Loucy (cell line): ENCODE results near the gene POLR2B.

Experiments used
- H2AFZ ChIP-seq: fragments of 200-600 bp; sonication (generic); 2 replicates; pipeline ENCODE4 v1.6.0; 2016; ENCODE audit warnings: antibody characterized with exemption, mild to moderate bottlenecking, low read length, moderate library complexity
- H3F3A ChIP-seq: fragments of 200-600 bp; 2 replicates; pipeline ENCODE4 v1.6.0; 2016; ENCODE audit warnings: antibody characterized with exemption, low read depth, mild to moderate bottlenecking
- H3K27me3 ChIP-seq: fragments of 200-600 bp; sonication (generic); 2 replicates; pipeline ENCODE4 v1.6.1; 2014; ENCODE audit warnings: low read length, mild to moderate bottlenecking; ENCODE audit not compliant: insufficient read depth, poor library complexity, severe bottlenecking
- H3K36me3 ChIP-seq: fragments of 200-600 bp; sonication (generic); 2 replicates; pipeline ENCODE4 v1.6.1; 2016; ENCODE audit warnings: low read length; ENCODE audit not compliant: insufficient read depth
- H3K4me1 ChIP-seq: fragments of 200-600 bp; sonication (generic); 2 replicates; pipeline ENCODE4 v1.5.1; 2014; ENCODE audit warnings: low read length, mild to moderate bottlenecking; ENCODE audit not compliant: insufficient read depth, poor library complexity, severe bottlenecking
- H3K4me2 ChIP-seq: fragments of 200-600 bp; sonication (generic); 2 replicates; pipeline ENCODE4 v1.6.0; 2014; ENCODE audit warnings: antibody characterized with exemption, low read length, low read depth, mild to moderate bottlenecking; ENCODE audit not compliant: poor library complexity, severe bottlenecking
- H3K4me3 ChIP-seq: fragments of 200-600 bp; sonication (generic); 2 replicates; pipeline ENCODE4 v1.5.1; 2014; ENCODE audit warnings: low read length, mild to moderate bottlenecking, mixed read lengths; ENCODE audit not compliant: poor library complexity, severe bottlenecking
- H3K79me2 ChIP-seq: fragments of 200-600 bp; sonication (generic); 2 replicates; pipeline ENCODE4 v1.6.1; 2014; ENCODE audit warnings: low read length; ENCODE audit not compliant: insufficient read depth
- H3K9ac ChIP-seq: fragments of 200-600 bp; sonication (generic); 2 replicates; pipeline ENCODE4 v1.6.0; 2014; ENCODE audit warnings: mild to moderate bottlenecking, low read depth, low read length, moderate library complexity; ENCODE audit not compliant: poor library complexity, severe bottlenecking
- H3K9me2 ChIP-seq: fragments of 200-600 bp; sonication (generic); replicated peaks from 2 replicates; pipeline ENCODE4 v1.6.1; 2016; ENCODE audit warnings: low read depth, low read length, mixed read lengths
- H3K9me3 ChIP-seq: fragments of 200-600 bp; sonication (generic); 2 replicates; pipeline ENCODE4 v1.6.1; 2014; ENCODE audit warnings: mild to moderate bottlenecking, antibody characterized with exemption, low read length, low read depth; ENCODE audit not compliant: insufficient read depth
- H4K20me1 ChIP-seq: fragments of 200-600 bp; sonication (generic); 2 replicates; pipeline ENCODE4 v1.6.0; 2014; ENCODE audit warnings: antibody characterized with exemption, low read length, mild to moderate bottlenecking; ENCODE audit not compliant: insufficient read depth, poor library complexity, severe bottlenecking
- EZH2phosphoT487 ChIP-seq: fragments of 200-600 bp; IDR thresholded peaks from 2 replicates; pipeline ENCODE4 v1.6.1; 2018; ENCODE audit warnings: antibody characterized with exemption, mild to moderate bottlenecking, moderate library complexity, borderline replicate concordance
- TF ChIP-seq, protein P1 (sequence below): fragments of 200-600 bp; sonication (generic); conservative IDR thresholded peaks from 2 replicates; pipeline ENCODE4 v1.5.1; 2014; ENCODE audit warnings: mild to moderate bottlenecking, antibody characterized with exemption, low read length

POLR2B gene

DNA sequence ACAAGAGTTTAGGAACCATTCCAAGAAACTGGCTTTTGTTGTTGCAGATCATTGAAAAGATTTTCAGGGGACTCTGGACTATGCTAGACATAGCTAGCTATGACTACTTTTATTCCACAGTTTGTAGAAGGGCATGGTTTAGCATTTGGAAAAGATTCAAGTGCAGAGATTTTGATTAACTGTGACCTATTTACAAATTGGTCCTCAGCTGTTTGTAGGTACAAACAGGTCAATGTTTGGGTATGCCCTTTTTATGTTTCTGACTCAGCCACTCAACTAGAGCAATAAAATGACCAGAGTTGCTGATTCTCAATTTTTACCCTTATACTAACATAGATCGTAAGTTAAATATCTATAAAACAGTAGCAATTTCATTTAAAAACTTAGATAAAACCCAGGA, 84.8 kb downstream of the POLR2B start:
- no peaks in the 10 kb centered on the region for H3K36me3 ChIP-seq
- no peak overlapping the region for H2AFZ ChIP-seq
- H3K9me2 ChIP-seq, result no peaks in the 10 kb centered on the region
- H3K9me3 ChIP-seq, result no peaks in the 10 kb centered on the region
- H3K4me1 ChIP-seq, result no peaks in the 10 kb centered on the region
- no peak for TF ChIP-seq EZH2phosphoT487
- TF ChIP-seq, protein P1, sequence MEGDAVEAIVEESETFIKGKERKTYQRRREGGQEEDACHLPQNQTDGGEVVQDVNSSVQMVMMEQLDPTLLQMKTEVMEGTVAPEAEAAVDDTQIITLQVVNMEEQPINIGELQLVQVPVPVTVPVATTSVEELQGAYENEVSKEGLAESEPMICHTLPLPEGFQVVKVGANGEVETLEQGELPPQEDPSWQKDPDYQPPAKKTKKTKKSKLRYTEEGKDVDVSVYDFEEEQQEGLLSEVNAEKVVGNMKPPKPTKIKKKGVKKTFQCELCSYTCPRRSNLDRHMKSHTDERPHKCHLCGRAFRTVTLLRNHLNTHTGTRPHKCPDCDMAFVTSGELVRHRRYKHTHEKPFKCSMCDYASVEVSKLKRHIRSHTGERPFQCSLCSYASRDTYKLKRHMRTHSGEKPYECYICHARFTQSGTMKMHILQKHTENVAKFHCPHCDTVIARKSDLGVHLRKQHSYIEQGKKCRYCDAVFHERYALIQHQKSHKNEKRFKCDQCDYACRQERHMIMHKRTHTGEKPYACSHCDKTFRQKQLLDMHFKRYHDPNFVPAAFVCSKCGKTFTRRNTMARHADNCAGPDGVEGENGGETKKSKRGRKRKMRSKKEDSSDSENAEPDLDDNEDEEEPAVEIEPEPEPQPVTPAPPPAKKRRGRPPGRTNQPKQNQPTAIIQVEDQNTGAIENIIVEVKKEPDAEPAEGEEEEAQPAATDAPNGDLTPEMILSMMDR, result no peak
- H3K27me3 ChIP-seq, result no peaks in the 10 kb centered on the region
- no peak overlapping the region for H3K9ac ChIP-seq
- no peaks in the 10 kb centered on the region for H4K20me1 ChIP-seq
- H3K4me3 ChIP-seq, result no peak overlapping the region
- H3K4me2 ChIP-seq, result no peak overlapping the region
- H3K79me2 ChIP-seq, result no peaks in the 10 kb centered on the region
- H3F3A ChIP-seq, result no peaks in the 10 kb centered on the region

DNA sequence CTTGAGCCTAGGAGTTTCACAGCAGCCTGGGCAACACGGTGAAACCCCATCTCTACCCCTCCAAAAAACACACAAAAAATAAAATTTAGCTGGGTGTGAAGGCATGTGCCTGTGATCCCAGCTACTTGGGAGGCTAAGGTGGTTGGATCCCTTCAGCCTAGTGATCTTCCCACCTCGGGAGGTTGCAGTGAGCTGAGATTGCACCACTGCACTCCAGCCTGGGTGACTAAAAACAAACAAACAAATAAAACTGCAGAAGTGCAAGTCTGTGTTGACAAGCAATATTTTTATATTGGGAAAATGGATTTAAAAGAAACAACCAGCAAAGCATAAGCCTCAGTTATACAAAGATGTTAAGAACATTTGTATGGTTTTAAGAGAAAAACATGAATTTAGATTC, 85.4 kb downstream of the POLR2B start:
- Histone ChIP-seq H3K4me3 (no peak overlapping the region), H3K9me2 (no peaks in the 10 kb centered on the region), H3K9ac (no peak overlapping the region), H3K9me3 (no peaks in the 10 kb centered on the region), H3K27me3 (no peaks in the 10 kb centered on the region), H3K79me2 (no peaks in the 10 kb centered on the region), H3K4me2 (no peak overlapping the region), H4K20me1 (no peaks in the 10 kb centered on the region), H2AFZ (no peak overlapping the region), H3K36me3 (no peaks in the 10 kb centered on the region), H3K4me1 (no peaks in the 10 kb centered on the region), H3F3A (no peaks in the 10 kb centered on the region)
- TF ChIP-seq, protein P1, result no peak
- TF ChIP-seq EZH2phosphoT487, result no peak

GRCh38 chr4:57064811-57065711, 86.4 kb downstream of the POLR2B start:
- H3K36me3 ChIP-seq, result no peaks in the 10 kb centered on the region
- H3K9ac ChIP-seq, result no peak overlapping the region
- no peak overlapping the region for H2AFZ ChIP-seq
- no peaks in the 10 kb centered on the region for H3F3A ChIP-seq
- no peaks in the 10 kb centered on the region for H3K79me2 ChIP-seq
- TF ChIP-seq, protein P1, result no peak
- no peak for TF ChIP-seq EZH2phosphoT487
- H3K4me2 ChIP-seq, result no peak overlapping the region
- no peaks in the 10 kb centered on the region for H3K9me2 ChIP-seq
- H4K20me1 ChIP-seq, result no peaks in the 10 kb centered on the region
- H3K9me3 ChIP-seq, result no peaks in the 10 kb centered on the region
- H3K27me3 ChIP-seq, result no peaks in the 10 kb centered on the region
- H3K4me3 ChIP-seq, result no peak overlapping the region
- H3K4me1 ChIP-seq, result no peaks in the 10 kb centered on the region
